IMR-90 (cell line): ENCODE data around the gene RASGRP2. TPM values are rescaled to one million over a fixed set of nuclear protein-coding genes. Genes with fewer than 3 reads are reported as not detected.

Experiments
- ATAC-seq: fragments of 200-7000 bp; cut with Tn5 transposase; 2 replicates; pipeline ENCODE4 v1.9.1; 2020; ENCODE audit warnings: low read depth, mild to moderate bottlenecking, moderate library complexity
- BruUV-seq: library from RNA; stranded (reverse); fragments of 400-500 nt; replicated peaks from 2 replicates; lab custom pipeline; 2021; lab: Mats Ljungman, UMichigan
- CTCF ChIA-PET: fragments of 300-600 bp; formaldehyde crosslinking; extraction: SDS; loops from one replicate; lab custom pipeline; 2021; ENCODE audit warnings: antibody characterized with exemption; lab: Yijun Ruan, JAX
- POLR2A ChIA-PET: fragments of 300-600 bp; sonication (Branson Sonifier 250); formaldehyde crosslinking; loops from one replicate; lab custom pipeline; 2022; ENCODE audit warnings: antibody characterized with exemption; ENCODE audit not compliant: unreplicated experiment; lab: Charles Lee
- DNase-seq: peaks from one replicate; pipeline ENCODE4 v3.0.0; 2013
- H2AFZ ChIP-seq: replicated peaks from 2 replicates; pipeline ENCODE3; 2013; ENCODE audit warnings: low read length, mild to moderate bottlenecking; ENCODE audit not compliant: poor library complexity
- H2AK5ac ChIP-seq: 2 replicates; pipeline ENCODE4 v1.6.1; 2013; ENCODE audit warnings: low read depth, low read length, inconsistent platforms
- H2AK9ac ChIP-seq: replicated peaks from 2 replicates; pipeline ENCODE3; 2013; ENCODE audit warnings: mild to moderate bottlenecking, low read depth, low read length, moderate library complexity; ENCODE audit not compliant: poor library complexity
- H2BK120ac ChIP-seq: 2 replicates; pipeline ENCODE4 v1.6.1; 2013; ENCODE audit warnings: low read depth, low read length, inconsistent platforms
- H2BK15ac ChIP-seq: 3 replicates; pipeline ENCODE4 v1.6.1; 2013; ENCODE audit warnings: low read depth, low read length, inconsistent platforms
- H2BK20ac ChIP-seq: 2 replicates; pipeline ENCODE4 v1.6.1; 2013; ENCODE audit warnings: low read depth, mild to moderate bottlenecking, inconsistent platforms, low read length, moderate library complexity
- H2BK5ac ChIP-seq: 2 replicates; pipeline ENCODE4 v1.6.1; 2013; ENCODE audit warnings: mild to moderate bottlenecking, low read depth, low read length, inconsistent platforms; ENCODE audit not compliant: poor library complexity, severe bottlenecking
- H3K14ac ChIP-seq: replicated peaks from 2 replicates; pipeline ENCODE4 v1.6.1; 2013; ENCODE audit warnings: low read depth, low read length, inconsistent platforms
- H3K18ac ChIP-seq: 2 replicates; pipeline ENCODE4 v1.6.1; 2013; ENCODE audit warnings: low read depth, low read length, control low read depth
- H3K23ac ChIP-seq: 2 replicates; pipeline ENCODE4 v1.6.1; 2013; ENCODE audit warnings: low read depth, low read length, inconsistent platforms
- H3K27ac ChIP-seq: 2 replicates; pipeline ENCODE4 v1.5.1; 2013; ENCODE audit warnings: mild to moderate bottlenecking, control low read depth, low read length; ENCODE audit not compliant: insufficient read depth
- H3K27me3 ChIP-seq: 2 replicates; pipeline ENCODE4 v1.6.1; 2013; ENCODE audit warnings: low read length; ENCODE audit not compliant: control insufficient read depth, insufficient read depth
- H3K36me3 ChIP-seq: 2 replicates; pipeline ENCODE4 v1.6.1; 2013; ENCODE audit warnings: low read length, mixed read lengths; ENCODE audit not compliant: control insufficient read depth, insufficient read depth
- H3K4ac ChIP-seq: 2 replicates; pipeline ENCODE4 v1.6.1; 2013; ENCODE audit warnings: low read depth, low read length, inconsistent platforms
- H3K4me1 ChIP-seq: 2 replicates; pipeline ENCODE4 v1.6.1; 2013; ENCODE audit warnings: low read length, mixed read lengths; ENCODE audit not compliant: control insufficient read depth, insufficient read depth
- H3K4me2 ChIP-seq: 2 replicates; pipeline ENCODE4 v1.6.1; 2013; ENCODE audit warnings: low read depth, mild to moderate bottlenecking, control low read depth, low read length, moderate library complexity
- H3K4me3 ChIP-seq: 2 replicates; pipeline ENCODE4 v1.5.1; 2013; ENCODE audit warnings: low read depth, mild to moderate bottlenecking, control low read depth, low read length, moderate library complexity; ENCODE audit not compliant: insufficient read depth
- H3K56ac ChIP-seq: 2 replicates; pipeline ENCODE4 v1.6.1; 2013; ENCODE audit warnings: low read length, inconsistent platforms; ENCODE audit not compliant: insufficient read depth; ENCODE audit errors: extremely low read depth
- H3K79me1 ChIP-seq, 2 experiments: 2 replicates each; pipeline ENCODE4 v1.6.1; 2013; ENCODE audit warnings: low read length in 2 of 2, inconsistent platforms in 1 of 2, low read depth in 1 of 2
- H3K9ac ChIP-seq: 2 replicates; pipeline ENCODE4 v1.6.1; 2013; ENCODE audit warnings: low read depth, low read length, control low read depth
- H3K9me1 ChIP-seq: 2 replicates; pipeline ENCODE4 v1.6.1; 2013; ENCODE audit warnings: low read length, inconsistent platforms; ENCODE audit not compliant: insufficient read depth
- H3K9me3 ChIP-seq: 2 replicates; pipeline ENCODE4 v1.6.1; 2013; ENCODE audit warnings: low read length; ENCODE audit not compliant: control insufficient read depth, insufficient read depth
- H4K20me1 ChIP-seq: 2 replicates; pipeline ENCODE4 v1.6.1; 2013; ENCODE audit warnings: low read length, inconsistent platforms; ENCODE audit not compliant: insufficient read depth
- H4K5ac ChIP-seq: 2 replicates; pipeline ENCODE4 v1.6.1; 2013; ENCODE audit warnings: mild to moderate bottlenecking, low read depth, low read length, control low read depth
- H4K8ac ChIP-seq, 2 experiments: 2 replicates each; pipeline ENCODE4 v1.6.1; 2013; ENCODE audit warnings: low read depth in 2 of 2, low read length in 2 of 2, control low read depth in 1 of 2, inconsistent platforms in 1 of 2
- H4K91ac ChIP-seq: 2 replicates; pipeline ENCODE4 v1.6.1; 2013; ENCODE audit warnings: low read depth, low read length, inconsistent platforms; ENCODE audit not compliant: insufficient read depth
- BHLHE40 ChIP-seq: fragments of 150-350 bp; IDR thresholded peaks from 2 replicates; pipeline ENCODE4 v1.6.1; 2016; ENCODE audit warnings: mild to moderate bottlenecking, low read depth, low read length
- CEBPB ChIP-seq: IDR thresholded peaks from 2 replicates; pipeline ENCODE4 v1.6.1; 2012; ENCODE audit warnings: low read depth, low read length, improper control_type of control experiment
- CHD1 ChIP-seq: IDR thresholded peaks from 2 replicates; pipeline ENCODE4 v1.6.1; 2012; ENCODE audit warnings: low read depth, low read length, improper control_type of control experiment
- ELK1 ChIP-seq: fragments of 150-350 bp; IDR thresholded peaks from 2 replicates; pipeline ENCODE4 v1.6.1; 2016; ENCODE audit warnings: low read depth, mild to moderate bottlenecking, low read length, moderate library complexity, borderline replicate concordance
- FOS ChIP-seq: fragments of 150-350 bp; IDR thresholded peaks from 2 replicates; pipeline ENCODE4 v1.6.1; 2016; ENCODE audit warnings: low read depth, low read length
- MAFK ChIP-seq: IDR thresholded peaks from 2 replicates; pipeline ENCODE4 v1.6.1; 2012; ENCODE audit warnings: low read depth, low read length, improper control_type of control experiment
- MAZ ChIP-seq: IDR thresholded peaks from 2 replicates; pipeline ENCODE4 v1.6.1; 2012; ENCODE audit warnings: low read depth, mild to moderate bottlenecking, low read length, improper control_type of control experiment, moderate library complexity, borderline replicate concordance
- MXI1 ChIP-seq: IDR thresholded peaks from 2 replicates; pipeline ENCODE4 v1.6.1; 2012; ENCODE audit warnings: low read depth, mild to moderate bottlenecking, low read length, moderate library complexity, borderline replicate concordance
- NFE2L2 ChIP-seq: fragments of 150-350 bp; IDR thresholded peaks from 2 replicates; pipeline ENCODE4 v1.6.1; 2016; ENCODE audit warnings: low read depth, mild to moderate bottlenecking, low read length
- RAD21 ChIP-seq: IDR thresholded peaks from 2 replicates; pipeline ENCODE4 v1.6.1; 2012; ENCODE audit warnings: low read length, improper control_type of control experiment
- RCOR1 ChIP-seq: IDR thresholded peaks from 2 replicates; pipeline ENCODE4 v1.6.1; 2012; ENCODE audit warnings: mild to moderate bottlenecking, low read length, improper control_type of control experiment; ENCODE audit not compliant: insufficient replicate concordance
- SMC3 ChIP-seq: fragments of 150-350 bp; IDR thresholded peaks from 2 replicates; pipeline ENCODE4 v1.6.1; 2016; ENCODE audit warnings: low read depth, mild to moderate bottlenecking, antibody characterized with exemption, low read length, moderate library complexity
- WGBS, 2 experiments: methylation state at CpG; one replicate each; pipeline versions ENCODE4 v1.1.5 to v1.1.7; 2013; ENCODE audit warnings: missing lambda C conversion rate in 2 of 2; ENCODE audit not compliant: insufficient read length in 1 of 2; ENCODE audit errors: extremely low coverage in 2 of 2; 5-methylcytosine and 5-hydroxymethylcytosine counted together
- dilution Hi-C: fragments of 300-500 bp; cut with HindIII; formaldehyde crosslinking; loops from one replicate; pipeline ENCODE4 v1.14.3; 2018; ENCODE audit warnings: low sequenced_read_pairs; ENCODE audit not compliant: unreplicated experiment
- in situ Hi-C: fragments of 300-500 bp; cut with MboI; formaldehyde crosslinking; loops from 3 replicates; pipeline ENCODE4 v1.14.3; 2019; ENCODE audit warnings: low sequenced_read_pairs, inconsistent platforms, mixed read lengths
- intact Hi-C: fragments of 100-400 bp; cut with micrococcal nuclease; formaldehyde crosslinking; loops from 2 replicates; pipeline ENCODE4 v1.10.0; 2022
- polyA plus RNA-seq, 3 experiments: library from polyadenylated mRNA; depleted of rRNA; stranded (reverse); fragments of >200 nt; gene quantifications; 2 replicates each; pipeline ENCODE4 v1.2.3, GENCODE V29; 2012; ENCODE audit warnings: low replicate concordance in 1 of 3
- total RNA-seq: library from RNA; depleted of rRNA; stranded (reverse); fragments of >200 nt; gene quantifications from 2 replicates; pipeline ENCODE4 v1.2.3, GENCODE V29; 2012

RASGRP2 gene
- total and polyA plus RNA-seq, 2 of the 4 experiments (the other 2 are of a cell fraction), result 1.2 TPM; not detected in 1

- no peaks in the 10 kb centered on the region; the same call in 1 of the 2 replicates for H3K4me1 ChIP-seq
- no peak overlapping the region for H4K5ac ChIP-seq
- H3K36me3 ChIP-seq, result no peaks in the 10 kb centered on the region
- no peak overlapping the region for H3K27ac ChIP-seq
- H3K18ac ChIP-seq, result no peak overlapping the region
- H2BK120ac ChIP-seq, result no peak overlapping the region
- H3K9ac ChIP-seq, result no peak overlapping the region
- H3K4ac ChIP-seq, result no peak overlapping the region
- no TSS peak for BruUV-seq
- WGBS, 2 experiments, result 49% methylated on average over 3 of the region's 8 CpGs; no CpG with 5 or more reads in 1 of the 2 experiments
- H3K23ac ChIP-seq, result no peak overlapping the region
- H4K20me1 ChIP-seq, result no peaks in the 10 kb centered on the region
- H3K9me3 ChIP-seq, result no peaks in the 10 kb centered on the region
- intact Hi-C loops (no loop called here), in situ Hi-C loops (no loop called here), dilution Hi-C loops (no loop called here)
- no peak overlapping the region for H2AK9ac ChIP-seq
- no peak overlapping the region for H4K91ac ChIP-seq
- H3K27me3 ChIP-seq, result peaks cover 55% of the 10 kb centered on the region
- TF ChIP-seq RAD21 (no peak), MXI1 (no peak), RCOR1 (no peak), SMC3 (no peak), BHLHE40 (no peak), CHD1 (no peak), NFE2L2 (no peak), FOS (no peak), ELK1 (no peak), MAFK (no peak), CEBPB (no peak), MAZ (no peak)
- CTCF ChIA-PET, result no interaction called here
- no peak overlapping the region for H3K4me2 ChIP-seq
- ATAC-seq (no peak), DNase-seq (no peak)
- H3K4me3 ChIP-seq, result no peak overlapping the region
- H3K14ac ChIP-seq, result no peak overlapping the region
- H2AFZ ChIP-seq, result no peak overlapping the region
- no peak overlapping the region for H2BK5ac ChIP-seq
- H4K8ac ChIP-seq, result no peak overlapping the region
- H3K9me1 ChIP-seq, result no peaks in the 10 kb centered on the region
- no peaks in the 10 kb centered on the region for H3K79me1 ChIP-seq
- no peak overlapping the region for H3K56ac ChIP-seq
- H2AK5ac ChIP-seq, result no peak overlapping the region
- H2BK20ac ChIP-seq, result no peak overlapping the region
- POLR2A ChIA-PET, result no interaction called here
- no peak overlapping the region for H2BK15ac ChIP-seq
These were observed 59.6 kb downstream of the RASGRP2 start for GRCh38 chr11:64684357-64684756.
